ENCODE measurements around the gene ZNF410. TPM values are rescaled to one million over a fixed set of nuclear protein-coding genes. Genes with fewer than 3 reads are reported as not detected.
A peak's percentile ranks its signal among the peaks of the same experiment; 100 is the strongest.

The ZNF410 gene
- total and polyA plus RNA-seq, 2 of the 13 experiments (the other 11 are each of a cell fraction or from before 2014, with no cell fraction given), result 19.2 to 44.3 TPM

GRCh38 chr14:73851567-73852382 lies 34.9 kb upstream of the ZNF410 start, which contains the start of gene PTGR2 (continued):
- TF ChIP-seq ZFP91 (CRISPR knock-in tag; IDR thresholded peaks at IDR 0.05; ENCODE audit: borderline replicate concordance) (peak; percentile 69; the same call in 1 of the 2 replicates), GABPB1 (CRISPR knock-in tag; IDR thresholded peaks at IDR 0.05) (peak; percentile 79), HNF1A (IDR thresholded peaks at IDR 0.05; ENCODE audit: low read depth) (peak; percentile 5; the same call in 1 of the 2 replicates), HNF1A (CRISPR knock-in tag; IDR thresholded peaks at IDR 0.05; ENCODE audit: borderline replicate concordance) (peak; percentile 26; the same call in 1 of the 2 replicates), HNF4G (IDR thresholded peaks at IDR 0.05; ENCODE audit: borderline replicate concordance, low read depth, low read length) (peak; percentile 47; the same call in 1 of the 2 replicates), HNF4G (CRISPR knock-in tag; IDR thresholded peaks at IDR 0.05; ENCODE audit: borderline replicate concordance, low read depth) (no peak; the same call in 1 of the 2 replicates), MIXL1 (CRISPR knock-in tag; IDR thresholded peaks at IDR 0.05) (peak; percentile 63; the same call in 1 of the 2 replicates), TRIM22 (IDR thresholded peaks at IDR 0.05) (no peak), HDAC1 (CRISPR knock-in tag; IDR thresholded peaks at IDR 0.05) (peak; percentile 17; the same call in 1 of the 2 replicates), ATF6 (CRISPR knock-in tag; conservative IDR thresholded peaks at IDR 0.05) (no peak), TFDP2 (CRISPR knock-in tag; IDR thresholded peaks at IDR 0.05) (0 out of 2 replicates have a peak, but pooled peaks have one; percentile 31), TOPORS (CRISPR knock-in tag; IDR thresholded peaks at IDR 0.05) (no peak), ZBTB26 (CRISPR knock-in tag; IDR thresholded peaks at IDR 0.05; ENCODE audit: borderline replicate concordance) (no peak), ZNF484 (CRISPR knock-in tag; IDR thresholded peaks at IDR 0.05; ENCODE audit: borderline replicate concordance, low read depth) (no peak), FOXA3 (CRISPR knock-in tag; IDR thresholded peaks at IDR 0.05) (0 out of 2 replicates have a peak, but pooled peaks have one; percentile 9), HNRNPLL (IDR thresholded peaks at IDR 0.05; ENCODE audit: low read depth, low read length, poor library complexity, severe bottlenecking) (peak; percentile 78)

Data from HepG2 (cell line).